ENCODE data around the gene KRT222.

DNA sequence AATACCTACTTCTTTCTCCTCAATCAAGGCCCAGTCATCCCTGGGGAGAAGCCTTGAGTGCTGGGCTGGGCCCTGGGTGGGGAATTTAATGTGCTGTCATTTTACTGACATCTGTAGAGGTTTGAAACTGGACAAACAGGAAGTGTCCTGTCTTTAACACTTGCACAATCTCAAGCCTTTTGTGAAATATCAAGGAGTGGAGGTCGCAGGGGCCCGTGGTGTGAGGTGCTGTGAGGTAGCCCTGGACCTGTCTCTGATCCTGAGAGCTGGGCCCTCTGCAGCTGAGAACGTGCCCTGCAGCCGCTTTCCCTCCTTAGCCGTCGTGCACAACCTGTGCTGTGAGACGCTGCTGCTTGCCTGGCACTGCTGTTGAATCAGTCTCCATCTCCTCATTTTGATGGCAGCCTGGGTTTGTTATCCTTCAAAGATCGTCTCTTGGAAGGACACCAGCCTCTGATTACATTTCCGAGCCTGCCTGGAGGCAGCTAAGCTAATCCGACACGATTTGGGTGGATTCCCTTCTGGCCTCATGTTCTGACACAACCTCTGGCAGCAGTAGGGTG is 47.2 kb downstream of the KRT222 start:
- TF ChIP-seq, protein P1, sequence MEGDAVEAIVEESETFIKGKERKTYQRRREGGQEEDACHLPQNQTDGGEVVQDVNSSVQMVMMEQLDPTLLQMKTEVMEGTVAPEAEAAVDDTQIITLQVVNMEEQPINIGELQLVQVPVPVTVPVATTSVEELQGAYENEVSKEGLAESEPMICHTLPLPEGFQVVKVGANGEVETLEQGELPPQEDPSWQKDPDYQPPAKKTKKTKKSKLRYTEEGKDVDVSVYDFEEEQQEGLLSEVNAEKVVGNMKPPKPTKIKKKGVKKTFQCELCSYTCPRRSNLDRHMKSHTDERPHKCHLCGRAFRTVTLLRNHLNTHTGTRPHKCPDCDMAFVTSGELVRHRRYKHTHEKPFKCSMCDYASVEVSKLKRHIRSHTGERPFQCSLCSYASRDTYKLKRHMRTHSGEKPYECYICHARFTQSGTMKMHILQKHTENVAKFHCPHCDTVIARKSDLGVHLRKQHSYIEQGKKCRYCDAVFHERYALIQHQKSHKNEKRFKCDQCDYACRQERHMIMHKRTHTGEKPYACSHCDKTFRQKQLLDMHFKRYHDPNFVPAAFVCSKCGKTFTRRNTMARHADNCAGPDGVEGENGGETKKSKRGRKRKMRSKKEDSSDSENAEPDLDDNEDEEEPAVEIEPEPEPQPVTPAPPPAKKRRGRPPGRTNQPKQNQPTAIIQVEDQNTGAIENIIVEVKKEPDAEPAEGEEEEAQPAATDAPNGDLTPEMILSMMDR (IDR thresholded peaks at IDR 0.05; ENCODE audit: low read length), result no peak
- TF ChIP-seq EZH2 (optimal IDR thresholded peaks at IDR 0.05; ENCODE audit: low read depth, low read length) (no peak), EZH2phosphoT487 (IDR thresholded peaks at IDR 0.05; ENCODE audit: low read length) (no peak)

All from MM.1S (cell line).